GM21786 (cell line): ENCODE measurements around the gene IPCEF1.
A peak's percentile ranks its signal among the peaks of the same experiment; 100 is the strongest.

Experiments used
- ATAC-seq: cut with Tn5 transposase; IDR thresholded peaks from one replicate; pipeline ENCODE4 v1.9.1; 2021; ENCODE audit not compliant: unreplicated experiment

The IPCEF1 gene

DNA sequence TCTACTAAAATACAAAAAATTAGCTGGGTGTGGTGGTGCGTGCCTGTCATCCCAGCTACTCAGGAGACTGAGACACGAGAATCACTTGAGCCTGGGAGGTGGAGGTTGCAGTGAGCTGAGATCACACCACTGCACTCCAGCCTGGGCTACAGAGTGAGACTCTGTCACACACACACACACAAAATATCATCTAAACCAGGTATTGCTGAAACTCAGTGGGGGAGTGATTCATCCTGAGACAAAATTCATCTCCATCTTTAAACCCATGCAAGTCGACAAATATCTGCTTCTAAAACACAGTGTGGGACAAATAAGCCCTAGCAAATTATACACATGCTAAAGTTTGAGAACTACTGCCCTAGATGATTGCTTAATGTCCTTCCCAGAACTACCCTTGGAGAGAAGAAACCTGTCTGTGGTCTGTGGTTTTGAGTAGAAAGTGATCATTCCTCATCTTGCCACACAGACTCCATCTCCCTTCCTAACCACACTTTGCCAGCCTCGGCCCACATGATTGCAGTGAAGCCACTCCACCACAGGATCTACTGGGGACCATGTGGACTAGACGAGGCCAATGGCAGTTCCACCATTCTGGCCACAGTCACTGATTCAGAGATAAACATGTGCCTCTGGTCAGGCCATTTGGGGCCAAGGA, 187.3 kb downstream of the IPCEF1 start:
- ATAC-seq, result no peak

DNA sequence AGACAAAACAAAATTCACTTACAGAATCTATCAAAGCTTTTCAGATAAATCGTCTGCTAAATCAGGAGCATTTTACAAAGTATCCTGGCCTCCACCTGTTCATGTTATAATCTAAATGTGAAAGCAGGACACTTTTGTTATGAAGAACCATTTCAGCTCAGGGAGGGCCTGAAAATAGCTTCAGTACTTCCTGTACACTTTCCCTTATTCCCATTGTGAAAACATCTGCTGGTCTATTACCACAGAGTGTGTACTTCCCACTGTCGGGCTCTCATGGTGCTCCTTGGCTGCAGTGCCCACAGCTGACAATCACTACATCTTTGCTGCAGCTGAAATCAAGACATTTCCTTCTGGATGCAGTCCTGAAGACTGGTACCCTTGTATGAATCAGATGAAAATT, 189.5 kb downstream of the IPCEF1 start:
- ATAC-seq, result no peak

DNA sequence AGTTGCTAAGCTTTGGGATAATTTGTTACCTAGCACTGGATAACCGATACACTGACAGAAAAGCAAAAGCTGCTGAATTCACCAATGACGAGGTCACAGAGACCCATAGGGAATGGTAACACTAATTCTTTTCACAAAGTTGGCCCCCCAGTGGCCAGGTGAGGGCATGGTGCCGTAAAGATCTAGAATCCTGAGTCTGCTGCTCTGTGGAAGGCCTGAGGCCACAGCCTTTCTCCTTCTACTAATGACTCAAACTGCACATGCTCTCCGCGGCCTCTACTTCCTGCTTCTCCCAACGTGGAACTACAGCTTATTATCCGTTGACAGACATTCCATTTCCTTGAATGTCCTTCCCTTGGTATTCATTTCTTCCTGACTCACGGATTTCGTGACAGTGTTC, 190.5 kb downstream of the IPCEF1 start:
- ATAC-seq, result no peak

DNA sequence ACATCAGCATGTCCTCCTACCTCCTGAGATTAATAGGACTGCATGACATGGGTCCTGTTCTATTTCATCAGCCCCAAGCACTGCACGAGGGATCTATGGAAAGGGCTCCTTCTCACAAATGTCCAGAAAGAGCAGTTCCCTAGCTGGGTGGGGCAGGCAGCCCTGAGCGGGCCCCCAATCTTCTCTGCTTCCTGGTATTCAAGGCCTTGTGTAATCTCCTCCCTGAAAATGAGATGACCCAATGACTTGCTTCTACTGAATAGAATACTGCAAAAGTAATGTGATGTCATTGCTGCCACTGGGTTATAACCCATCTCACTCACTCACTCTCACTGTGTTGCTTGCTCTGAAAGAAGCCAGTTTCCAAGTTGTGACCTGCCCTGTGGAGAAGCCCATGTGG, 191.1 kb downstream of the IPCEF1 start:
- no peak for ATAC-seq

DNA sequence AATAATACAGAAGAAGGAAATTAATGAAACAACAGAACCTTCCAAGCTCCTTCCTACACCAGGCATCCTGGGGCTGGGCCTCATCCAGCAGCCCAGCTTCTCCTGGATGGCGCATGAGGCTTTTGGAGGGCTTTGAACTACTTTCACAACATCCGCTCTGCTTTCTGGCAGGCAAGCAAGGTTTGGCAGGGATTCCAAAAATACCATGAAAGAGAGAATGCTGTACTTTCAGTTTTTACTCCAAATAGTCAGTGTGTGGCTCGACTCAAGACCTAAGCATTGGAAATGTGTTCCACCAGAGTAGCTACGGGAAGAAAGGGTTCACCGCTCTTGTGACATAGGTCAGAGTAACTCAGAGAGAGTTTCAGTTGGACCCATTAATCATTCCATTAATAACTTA, 192.2 kb downstream of the IPCEF1 start:
- ATAC-seq, result no peak

DNA sequence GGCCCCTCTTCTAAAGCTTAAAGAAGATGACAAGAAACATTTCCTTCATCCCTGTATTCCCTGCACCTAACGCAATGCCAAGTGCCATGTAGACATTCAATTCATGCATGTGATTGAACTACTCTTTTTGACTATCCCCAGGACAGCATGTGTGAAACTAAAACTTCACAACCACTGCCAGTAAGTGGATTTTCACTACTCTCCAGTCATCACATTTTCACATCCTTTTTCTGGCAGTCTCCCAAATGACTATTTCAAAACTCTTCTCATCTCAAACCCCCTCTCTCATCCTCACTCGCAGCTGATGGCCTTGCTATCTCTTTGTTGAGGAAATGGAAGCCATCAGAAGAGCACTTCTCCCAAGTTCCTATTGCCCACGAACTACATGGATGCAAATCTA, 194.9 kb downstream of the IPCEF1 start:
- peak; percentile 65 for ATAC-seq

DNA sequence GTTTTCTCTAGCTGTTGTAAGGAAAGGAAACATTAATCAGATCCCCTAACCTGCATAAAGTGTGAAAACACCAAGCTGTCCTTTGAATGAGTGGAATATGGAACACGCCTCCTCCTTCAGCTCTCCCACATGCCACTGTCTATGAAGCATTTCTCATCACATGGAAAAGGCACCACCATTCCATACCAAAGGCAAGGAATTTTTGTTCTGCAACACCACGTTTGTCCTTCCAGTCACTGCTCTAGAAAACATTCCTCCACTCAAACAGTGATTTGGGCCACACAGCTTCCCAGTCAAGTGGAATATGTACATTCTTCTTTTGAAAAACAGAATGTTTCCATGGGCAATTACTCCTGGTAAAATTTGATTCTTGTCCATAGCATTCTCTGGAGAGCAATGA, 197.5 kb downstream of the IPCEF1 start:
- ATAC-seq, result no peak

DNA sequence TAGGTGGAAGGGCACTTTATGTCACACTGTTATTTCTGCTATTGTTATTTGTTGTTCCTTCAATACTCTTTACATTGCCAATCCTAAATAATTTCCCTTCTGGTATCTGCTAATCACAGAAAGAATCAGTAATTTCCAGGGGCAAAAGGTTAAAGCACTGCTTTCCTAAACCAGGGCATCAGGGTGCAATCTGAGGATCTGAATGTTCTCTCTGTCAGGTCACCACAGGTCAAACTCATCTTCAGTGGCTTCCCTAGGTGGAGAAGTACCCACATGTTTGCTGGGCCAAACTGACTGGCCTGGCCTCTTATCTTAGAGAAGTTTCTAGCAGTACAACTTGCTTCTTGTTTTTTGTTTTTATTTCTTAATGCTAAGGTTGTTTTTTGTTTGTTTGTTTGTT, 198.9 kb downstream of the IPCEF1 start:
- no peak for ATAC-seq

DNA sequence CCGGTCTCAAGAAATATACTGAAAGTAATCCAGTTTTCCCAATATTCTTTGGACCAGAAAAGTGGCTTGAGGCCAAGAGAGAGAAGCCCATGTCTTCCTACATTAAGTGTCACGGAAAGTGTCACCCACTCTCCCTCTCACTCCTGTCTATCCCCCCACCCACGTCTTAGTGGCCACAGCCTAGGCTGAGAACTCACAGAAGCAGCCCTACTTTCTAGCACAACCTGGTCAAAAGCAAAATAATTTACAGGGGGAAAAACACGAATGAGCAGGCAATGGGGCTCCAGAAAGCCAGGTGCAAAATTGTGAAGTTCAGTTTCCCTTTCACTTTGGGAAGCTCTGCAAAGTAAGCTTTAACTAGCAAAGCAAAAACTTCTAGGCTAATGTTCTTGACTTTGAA, 199.5 kb downstream of the IPCEF1 start:
- peak; percentile 57 for ATAC-seq

DNA sequence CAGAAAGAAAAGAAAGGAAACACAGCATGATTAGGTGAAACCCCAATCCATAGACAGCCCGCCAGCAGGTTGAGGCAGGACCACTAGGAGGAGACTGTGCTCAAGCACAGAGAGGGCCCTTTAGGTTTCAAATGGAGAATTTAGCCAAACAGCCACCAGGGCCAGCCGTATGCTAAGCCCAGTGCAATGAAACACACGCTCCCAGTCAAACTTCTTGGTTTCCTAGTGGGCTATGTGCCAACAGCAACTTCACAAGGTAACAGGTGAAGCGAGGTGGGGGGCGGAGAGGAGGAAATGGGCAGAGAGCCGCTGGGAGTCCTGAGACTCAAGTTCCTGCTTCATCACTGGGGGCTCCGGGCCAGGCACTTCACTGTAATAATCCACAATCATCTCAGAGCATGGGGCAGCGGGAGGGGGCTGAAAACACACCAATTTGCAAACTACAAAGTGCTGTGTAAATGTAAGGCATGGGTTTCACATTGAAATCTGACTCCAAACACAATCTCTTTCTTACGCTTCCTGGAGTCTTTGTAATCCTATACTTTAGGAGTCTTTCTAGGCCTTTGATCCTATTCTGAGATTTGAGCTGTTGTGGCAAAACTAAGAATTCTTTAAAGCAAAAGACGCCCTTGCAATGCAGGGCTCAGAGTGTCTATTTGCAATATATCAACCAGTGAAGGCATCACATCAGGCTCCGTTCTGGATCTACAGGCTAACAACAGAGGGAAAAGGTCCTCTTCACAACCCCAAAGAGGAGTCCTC, 200.3 kb downstream of the IPCEF1 start:
- peak; percentile 61 for ATAC-seq

DNA sequence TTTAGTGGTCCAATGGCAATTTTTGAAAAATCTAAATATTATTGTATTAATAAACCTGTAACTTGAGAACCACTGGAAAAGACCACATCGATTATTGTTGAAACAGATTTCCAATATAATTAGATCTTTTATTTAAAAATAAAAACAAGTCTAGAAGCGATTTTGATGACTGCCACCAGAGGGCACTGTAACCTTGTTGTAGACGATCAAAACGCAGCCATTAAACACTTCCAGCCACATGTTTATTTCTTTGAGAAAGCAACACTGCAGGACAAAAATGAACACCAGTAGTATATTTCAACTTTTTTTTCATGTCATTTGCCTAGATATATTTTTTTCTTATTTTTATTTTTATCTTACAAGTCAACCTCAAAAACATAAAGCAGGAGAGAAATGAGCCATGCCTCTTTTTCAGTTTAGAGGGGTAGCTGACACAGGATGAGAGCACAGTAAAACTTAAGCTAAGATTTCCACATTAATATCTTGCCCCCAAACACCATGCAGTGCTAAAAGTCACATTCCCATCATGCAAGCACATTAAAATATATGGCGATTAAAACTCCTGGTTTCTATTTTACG, 202.1 kb downstream of the IPCEF1 start:
- no peak for ATAC-seq

DNA sequence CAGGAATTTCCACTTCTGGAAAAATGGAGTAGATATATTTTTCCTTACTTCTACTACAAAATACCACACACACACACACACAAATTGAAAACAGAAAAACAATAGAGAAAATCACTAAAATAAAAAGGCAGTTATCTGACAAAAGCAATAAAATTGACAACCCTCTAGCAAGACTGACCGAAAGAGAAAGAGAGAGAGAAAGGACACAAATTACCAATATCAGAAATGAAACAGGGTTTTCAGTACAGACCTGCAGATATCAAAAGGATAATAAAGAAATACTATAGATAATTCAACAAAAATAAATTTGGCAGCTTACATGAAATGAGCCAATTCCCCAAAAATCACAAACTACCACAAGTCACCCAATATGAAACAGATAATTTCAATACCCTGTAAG, 212.8 kb downstream of the IPCEF1 start:
- no peak for ATAC-seq

DNA sequence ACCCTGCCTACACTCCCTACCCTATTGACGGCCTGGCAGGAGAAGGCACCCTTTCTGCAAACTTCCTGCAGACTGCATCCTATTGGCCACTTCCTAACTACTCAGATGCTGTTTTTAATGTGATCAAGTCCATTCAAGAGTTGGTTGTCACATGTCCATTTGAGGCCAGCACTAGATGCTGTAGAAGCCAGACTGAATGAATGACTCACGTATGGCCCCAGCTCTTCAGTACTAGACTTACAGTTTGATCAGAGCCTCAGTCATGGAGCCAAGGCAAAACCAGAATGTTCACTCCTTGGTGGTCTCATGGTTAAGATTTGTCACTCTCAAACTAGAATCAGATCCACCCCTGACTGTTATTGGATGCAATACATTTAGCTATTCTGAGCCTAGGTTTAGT, 215.9 kb downstream of the IPCEF1 start:
- ATAC-seq, result no peak

DNA sequence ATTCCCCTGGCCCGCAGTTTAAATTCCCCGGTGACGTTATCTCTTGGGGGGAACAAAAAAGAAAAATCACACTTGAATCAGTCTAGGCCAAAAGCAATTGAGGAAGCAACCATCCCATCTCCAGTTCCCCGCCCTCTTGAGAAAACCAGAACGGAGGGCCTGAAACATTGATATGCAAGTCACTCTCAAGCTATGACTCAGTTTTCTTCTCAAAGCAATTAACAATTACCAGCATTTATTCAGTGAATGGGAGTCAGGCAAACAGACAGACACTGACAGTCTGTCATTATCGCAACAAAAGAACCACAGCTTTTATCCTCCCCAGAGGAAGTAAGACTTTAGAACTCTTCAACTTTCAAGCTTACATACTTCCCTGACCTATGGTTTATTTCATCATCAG, 216.7 kb downstream of the IPCEF1 start:
- no peak for ATAC-seq

DNA sequence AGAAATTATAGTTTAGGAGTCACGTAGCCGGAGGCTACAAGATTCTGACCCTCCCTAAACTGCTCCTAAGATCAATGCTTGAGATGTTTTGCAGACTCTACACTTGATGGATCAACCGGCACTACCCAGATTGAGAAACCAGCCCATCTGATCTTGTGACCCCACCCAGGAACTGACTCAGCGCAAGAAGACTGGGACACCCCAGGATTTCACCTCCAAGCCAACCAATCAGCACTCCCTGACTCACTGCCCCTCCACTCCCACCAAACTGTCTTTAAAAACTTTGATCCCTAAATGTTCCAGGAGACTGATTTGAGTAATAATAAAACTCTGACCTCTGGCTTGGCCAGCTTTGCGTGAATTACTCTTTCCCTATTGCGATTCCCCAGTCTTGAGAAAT, 217.8 kb downstream of the IPCEF1 start:
- no peak for ATAC-seq

DNA sequence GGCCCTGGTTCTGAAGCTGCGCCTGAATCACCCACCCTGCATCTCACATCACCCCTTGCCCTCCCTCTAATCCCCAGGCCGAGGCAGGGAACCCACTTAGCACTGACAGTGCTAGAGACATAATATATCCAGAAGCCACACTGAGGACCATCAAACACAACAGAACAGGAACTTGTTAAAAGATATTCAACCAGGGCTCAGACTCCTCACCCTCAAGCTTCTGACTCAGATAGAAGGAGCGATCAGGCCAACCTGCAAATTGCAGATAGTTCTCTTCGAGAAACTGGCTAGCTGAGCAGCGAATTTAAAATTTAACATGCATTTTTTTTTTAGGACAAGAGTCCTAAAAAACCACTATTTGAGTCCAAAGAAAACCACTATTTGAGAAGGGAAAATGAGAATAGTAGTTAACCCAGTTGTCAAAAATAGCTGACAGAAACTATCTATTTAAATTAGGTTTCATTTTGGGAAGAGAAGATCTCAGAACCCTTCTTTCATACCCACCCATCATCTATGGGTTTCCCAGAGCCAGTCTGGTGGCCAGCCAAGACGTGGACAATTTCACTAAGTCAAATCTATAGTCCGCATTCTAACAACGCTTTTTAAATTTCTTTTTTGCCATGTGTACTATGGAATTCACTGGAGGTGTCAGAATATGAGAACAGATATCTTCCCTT, 222.0 kb downstream of the IPCEF1 start:
- ATAC-seq, result no peak

DNA sequence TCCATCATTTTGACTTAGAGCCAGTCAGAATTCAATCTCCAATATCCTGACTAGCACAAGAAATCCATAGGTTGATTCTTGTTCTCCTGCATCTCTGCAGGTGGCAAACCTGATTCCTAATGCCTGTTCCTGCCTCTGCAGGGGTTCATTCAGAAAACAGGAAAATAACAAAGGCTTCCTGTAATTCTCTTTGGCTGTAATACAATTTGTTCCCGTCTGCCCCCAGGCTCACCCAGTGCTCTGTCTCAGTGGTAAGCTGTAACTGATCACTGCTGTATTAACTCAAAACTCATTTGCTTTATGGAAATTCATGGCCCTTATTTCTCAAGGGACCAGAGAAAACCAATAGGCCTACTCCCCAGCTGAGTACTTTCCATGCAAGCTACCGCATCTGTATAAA, 228.9 kb downstream of the IPCEF1 start:
- ATAC-seq, result no peak

DNA sequence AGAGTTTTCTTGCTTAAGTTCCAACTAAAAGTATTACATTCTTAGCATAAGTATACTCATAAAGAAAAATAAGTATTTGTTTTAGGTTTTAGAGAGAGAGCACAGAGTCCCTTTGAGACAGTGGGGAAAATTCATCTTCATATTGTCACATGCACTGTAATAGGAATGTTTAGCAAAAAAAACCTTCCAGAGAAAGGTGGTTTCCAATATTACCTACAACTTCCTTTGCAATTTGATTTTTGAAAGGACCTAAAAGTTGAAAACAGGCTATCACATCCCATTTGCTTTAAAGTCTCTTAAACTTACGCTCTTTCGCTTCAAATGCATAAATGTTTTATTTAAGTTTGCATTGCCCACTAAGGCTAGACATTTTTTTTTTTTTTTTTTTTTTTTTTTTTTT, 231.2 kb downstream of the IPCEF1 start:
- ATAC-seq, result no peak

DNA sequence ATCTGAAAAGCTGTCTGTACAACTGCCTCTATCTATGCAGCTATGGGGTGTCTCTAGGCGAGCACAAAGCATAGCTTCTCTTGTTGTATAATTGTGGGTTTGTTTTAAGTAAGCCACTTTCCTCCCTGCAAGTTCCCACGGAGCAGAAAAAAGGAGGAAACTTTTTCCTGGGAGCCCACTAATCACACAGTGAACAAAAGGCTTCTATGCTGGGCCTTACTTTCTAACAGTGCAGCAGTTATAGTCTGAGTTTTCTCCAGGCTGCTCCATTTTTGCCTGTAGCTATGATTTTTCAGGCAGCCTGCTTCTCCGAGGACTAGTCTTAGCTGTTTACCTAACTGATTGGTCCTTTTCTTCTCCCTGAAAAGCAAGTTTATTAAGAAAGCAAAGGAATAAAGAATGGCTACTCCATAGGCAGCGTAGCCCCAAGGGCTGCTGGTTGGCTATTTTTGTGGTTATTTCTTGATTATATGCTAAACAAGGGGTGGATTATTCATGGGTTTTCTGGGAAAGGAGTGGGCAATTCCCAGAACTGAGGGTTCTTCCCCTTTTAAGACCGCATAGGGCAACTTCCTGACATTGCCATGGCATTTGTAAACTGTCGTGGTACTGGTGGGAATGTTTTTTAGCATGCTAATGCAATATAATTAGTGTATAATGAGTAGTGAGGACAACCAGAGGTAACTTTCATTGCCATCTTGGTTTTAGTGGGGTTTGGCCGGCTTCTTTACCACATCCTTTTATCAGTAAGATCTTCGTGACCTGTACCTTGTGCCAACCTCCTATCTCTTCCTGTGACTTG, 233.2 kb downstream of the IPCEF1 start:
- ATAC-seq, result no peak

DNA sequence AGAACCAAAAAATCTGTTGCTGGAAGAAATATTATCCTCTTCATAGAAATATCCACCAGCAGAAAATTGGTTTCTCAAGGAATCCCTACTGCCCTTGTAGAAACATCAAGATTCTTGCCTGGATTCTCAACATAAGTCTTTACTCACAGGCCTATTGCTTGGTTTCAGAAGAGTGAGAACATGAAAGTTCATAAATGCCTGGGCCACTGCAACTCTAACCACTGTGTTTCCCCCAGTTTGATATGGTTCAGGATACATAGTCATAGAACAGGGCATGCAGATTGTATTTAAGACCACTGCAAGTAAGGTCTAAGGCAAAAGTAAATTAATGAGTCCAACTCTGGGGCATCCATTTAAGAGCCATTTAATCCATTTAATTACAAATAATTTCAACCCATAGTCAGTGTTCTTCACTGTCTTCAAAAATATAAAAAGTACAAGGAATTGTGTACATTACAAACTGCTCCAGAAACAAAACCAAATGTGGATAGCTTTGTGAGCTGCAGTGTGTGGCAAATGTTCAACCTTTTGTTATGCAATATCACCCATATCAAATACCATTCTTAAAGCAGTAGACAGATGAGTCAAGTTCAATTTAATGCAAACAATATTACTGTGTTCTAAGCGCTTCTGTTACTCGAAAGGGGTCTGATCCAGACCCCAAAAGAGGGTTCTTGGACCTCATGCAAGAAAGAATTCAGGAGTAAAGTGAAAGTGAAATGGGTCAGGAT, 234.2 kb downstream of the IPCEF1 start:
- ATAC-seq, result no peak
